Embryonic facial prominence (tissue), 1 donor: Measurements from ENCODE around the gene FGR.
A peak's percentile ranks its signal among the peaks of the same experiment; 100 is the strongest.

Experiments
- DNase-seq: peaks from one replicate; pipeline ENCODE4 v3.0.0-alpha.2; 2016; ENCODE audit errors: extremely low spot score

The FGR gene

DNA sequence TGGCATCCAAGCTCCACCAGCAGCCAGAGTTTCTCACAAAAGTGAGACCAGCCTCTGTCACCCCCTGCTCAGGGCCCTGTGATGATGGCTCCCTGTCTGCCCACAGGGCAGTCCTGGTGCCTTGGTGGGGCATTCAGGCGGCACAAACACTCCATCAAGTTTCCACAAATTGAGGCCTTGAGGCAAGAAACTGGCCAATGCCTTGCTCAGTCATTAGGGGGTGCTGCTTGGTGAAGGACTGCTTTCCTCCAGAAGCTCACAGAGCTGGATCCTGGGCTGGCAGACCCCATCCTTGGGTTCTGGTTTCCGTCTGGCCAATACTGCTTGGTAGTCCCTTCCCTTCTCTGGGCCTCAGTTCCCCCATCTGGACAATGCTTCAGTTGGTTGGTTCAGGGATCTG, 18.5 kb downstream of the FGR start:
- no peak for DNase-seq

DNA sequence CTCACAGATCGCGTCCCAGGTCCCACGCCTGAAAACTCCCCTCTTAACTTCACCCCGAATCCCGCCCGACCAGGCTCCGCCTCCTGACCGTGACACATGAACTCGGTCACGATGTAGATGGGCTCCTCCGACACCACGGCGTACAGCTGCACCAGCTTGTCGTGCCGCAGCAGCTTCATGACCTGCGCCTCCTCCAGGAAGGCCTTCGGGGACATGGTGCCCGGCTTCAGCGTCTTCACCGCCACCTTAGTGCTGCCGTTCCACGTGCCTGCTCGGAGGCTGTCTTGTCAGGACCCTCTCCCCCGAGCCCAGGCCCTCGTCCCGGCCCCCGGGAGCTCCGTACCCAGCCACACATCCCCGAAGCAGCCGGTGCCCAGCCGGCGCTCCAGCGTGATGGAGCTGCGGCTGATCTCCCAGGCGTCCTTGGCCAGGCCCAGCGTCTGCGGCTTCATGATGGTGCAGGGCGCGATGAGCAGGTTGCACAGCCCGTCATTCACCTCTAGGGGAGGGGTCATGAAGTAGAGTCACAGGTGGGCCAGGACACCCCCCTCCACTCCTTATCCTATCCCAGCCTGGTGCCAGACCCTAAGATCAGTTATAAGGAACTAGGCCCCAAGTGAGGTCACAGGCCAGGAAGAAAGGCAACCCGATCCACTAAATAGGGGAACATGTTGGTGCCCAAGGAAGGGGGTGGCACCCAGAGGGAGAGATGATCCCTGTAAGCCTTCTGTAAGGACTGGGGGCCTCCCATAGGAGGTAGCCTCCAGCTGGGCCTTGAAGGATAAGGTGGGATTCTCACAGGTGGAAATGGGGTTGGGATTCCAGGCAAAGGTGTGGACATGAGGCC, 19.4 kb downstream of the FGR start:
- DNase-seq: no peak

DNA sequence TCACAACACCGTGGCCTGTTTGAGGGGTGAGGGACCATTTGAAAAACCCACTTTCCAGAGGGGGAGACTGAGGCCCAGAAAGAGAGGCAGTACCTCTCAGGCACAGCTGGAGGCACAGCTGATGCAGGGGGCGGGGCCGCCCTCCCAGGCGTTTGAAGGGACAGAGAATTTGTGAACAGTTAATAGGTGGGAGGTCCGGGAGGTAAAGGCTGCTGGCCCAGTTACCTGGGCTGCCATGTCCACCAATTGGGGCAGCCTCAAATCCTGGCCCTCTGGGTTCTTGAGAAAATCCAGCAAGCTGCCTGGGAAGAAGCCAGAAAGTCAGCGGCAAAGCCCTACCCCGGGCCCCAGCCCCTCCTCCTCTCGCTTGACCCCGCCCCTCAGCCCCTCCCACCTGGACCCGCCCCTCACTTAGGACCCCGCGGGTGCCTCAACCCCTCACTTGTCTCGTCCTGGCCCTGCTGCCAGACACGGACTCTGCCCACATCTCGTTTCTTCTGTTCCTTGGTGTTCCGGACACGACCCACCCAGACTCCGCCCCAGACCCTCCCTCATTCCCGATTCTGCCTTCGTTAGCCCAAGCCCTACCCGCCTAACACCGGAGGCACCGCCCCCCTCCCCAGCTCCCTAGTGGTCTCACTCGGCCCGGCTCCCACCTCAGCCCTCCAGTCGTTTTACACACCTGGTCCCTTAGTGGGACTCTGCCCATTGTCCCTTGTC, 20.2 kb downstream of the FGR start:
- DNase-seq: no peak

DNA sequence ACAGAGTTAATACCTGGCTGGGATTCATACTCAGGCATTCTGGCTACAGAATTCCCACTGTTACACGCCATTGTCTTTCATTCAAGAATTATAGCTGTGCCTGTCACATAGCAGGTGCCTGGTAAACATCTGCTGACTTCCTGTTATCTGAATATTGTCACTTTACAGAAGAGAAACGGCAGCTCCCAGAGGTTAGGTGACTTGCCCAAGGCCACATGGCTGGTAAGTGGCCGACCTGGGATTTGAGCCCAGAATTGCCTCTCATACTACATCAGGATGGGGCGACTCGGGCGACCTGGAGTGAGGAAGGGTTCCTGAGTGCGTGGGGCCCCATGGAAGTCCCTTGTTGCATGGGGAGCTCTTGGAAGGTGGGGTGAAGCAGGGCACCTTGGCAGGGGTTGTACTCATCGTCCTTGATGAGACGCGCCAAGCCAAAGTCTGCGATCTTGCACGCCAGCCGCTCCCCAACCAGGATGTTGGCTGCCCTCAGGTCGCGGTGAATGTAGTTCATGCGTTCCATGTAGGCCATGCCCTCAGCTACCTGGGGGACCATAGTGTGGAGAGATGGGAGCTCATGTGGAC, 20.9 kb downstream of the FGR start:
- no peak for DNase-seq

DNA sequence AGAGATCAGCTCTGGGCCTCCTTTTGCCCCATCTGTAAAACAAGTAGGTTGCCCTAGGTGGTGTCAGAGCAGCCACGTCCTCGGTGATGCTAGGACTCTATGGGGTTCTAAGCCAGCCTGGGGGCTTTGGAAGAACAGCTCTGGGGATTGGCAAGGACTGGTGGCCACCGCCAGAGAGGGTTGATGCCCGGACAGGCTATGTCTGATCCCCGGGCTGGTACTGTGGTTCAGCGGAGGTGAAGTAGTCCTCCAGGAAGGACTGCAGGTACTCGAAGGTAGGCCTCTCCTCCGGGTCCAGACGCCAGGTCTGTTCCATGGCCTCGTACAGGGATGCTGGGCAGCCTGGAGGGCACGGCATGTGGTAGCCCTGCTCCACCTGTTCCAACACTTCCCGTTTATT, 22.3 kb downstream of the FGR start:
- no peak for DNase-seq

DNA sequence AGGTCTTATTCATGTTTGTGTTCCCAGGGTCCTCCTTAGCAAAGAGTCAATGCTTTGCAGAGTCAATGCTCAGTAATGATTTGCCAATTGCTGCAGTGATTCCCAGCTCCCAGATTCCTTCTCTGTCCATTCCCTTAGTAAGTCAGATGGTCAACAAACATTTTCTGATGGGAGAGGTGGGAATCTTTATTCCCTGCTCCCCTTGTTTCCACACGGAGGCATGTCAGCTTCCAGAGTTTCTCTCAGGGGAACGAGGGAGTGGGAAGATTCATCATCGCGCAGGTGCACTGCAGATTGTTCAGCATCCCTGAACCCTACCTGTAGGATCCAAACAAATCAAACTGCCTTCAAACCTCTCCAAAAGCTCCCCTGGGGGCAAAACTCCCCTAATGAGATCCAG, 23.5 kb downstream of the FGR start:
- no peak for DNase-seq

DNA sequence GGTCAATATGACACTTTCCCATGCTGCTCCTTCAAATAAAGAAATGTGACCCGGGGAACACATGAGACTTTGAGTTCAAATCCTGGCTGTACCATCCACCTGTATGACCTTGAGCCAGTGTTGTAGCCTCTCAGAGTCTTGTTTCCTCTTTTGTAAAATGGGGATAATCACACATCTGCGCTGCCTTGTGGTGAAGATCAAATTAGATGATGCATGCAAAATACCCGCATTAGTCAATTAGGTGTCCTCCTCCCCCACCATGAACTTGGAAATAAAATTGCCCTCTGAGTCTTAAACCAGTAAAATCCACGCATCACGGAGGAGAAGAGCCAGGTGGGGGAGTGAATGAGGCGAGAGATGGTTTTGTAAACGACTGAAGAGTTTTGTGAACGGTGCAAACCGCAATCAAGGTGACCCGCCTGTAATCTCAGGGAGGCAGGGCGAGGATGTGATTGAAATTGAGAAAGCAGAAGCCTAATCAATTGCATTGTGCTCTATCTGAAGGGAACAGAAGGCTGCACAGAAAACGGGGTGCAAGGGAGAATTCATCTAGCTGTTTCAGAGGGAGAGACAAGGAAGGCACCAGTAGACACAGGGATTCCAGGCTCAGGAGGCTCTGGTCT, 25.3 kb downstream of the FGR start:
- no peak for DNase-seq

DNA sequence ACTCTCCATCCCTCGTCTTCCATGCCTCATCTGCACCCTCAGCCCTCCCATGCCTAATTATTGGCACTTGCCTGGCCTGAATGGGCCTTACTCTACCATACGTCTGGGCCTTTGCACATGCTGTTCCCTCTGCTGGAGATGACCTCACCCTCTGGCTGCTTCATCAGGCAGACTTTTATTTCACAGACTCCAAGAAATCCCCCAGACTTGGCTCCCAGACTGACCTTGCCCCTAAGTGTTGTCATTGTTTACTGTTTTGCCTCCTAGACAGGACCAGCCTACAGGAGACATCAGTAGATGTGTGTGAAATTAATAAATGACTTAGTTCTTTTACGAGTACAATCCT, 25.8 kb downstream of the FGR start:
- DNase-seq: no peak

DNA sequence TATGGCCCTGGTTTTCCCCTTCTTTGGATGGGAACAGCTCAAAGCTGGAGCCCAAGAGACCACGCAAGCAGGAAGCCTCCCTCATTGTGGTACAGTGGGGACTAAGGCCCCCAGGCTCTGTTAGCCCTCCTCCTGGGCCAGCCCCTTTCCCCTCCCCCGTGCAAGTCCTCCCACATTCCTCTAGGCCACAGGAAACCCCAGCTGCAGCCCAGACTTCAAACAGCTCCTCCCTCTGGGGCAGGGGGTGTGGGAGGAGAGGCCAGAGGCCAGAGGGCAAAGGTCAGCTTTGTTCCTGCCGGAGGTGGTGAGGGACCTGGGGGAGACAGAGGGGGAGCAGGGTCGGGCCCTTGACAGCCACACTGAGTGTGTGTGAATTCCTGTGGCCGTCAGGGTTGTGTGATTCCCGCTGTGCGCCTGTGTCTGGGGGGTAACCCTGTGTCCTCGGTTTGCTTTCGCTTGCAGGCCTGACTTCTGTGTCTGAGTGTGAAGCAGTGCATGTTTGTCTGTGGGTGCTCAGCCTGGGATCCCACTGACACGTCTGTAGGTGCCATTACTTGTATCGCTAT, 27.7 kb downstream of the FGR start:
- DNase-seq: no peak

DNA sequence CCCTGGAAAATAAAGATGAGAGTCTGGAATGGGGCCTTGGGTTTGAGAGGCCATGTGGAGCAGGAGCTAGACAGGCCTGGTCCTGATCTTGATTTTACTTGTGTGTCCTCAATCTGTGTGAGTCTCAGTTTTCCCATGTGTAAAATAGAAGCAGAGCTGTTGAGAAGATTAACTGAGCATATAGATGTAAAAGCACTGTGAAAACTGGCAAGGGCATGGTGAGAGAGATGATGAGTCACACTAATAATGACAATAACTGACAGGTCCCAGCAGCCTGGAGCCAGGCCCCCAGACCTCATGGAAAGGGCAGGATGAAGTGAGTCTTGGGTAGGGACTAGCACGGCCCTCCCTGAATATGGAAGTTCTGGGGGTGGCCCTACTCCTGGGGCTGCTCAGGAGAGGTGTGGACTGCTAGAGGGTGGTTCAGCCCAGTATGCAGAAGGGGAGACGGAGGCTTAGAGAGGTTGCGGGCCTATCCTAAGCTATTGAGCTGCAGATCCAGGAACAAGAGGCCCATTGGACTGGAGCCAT, 28.2 kb downstream of the FGR start:
- DNase-seq: no peak

DNA sequence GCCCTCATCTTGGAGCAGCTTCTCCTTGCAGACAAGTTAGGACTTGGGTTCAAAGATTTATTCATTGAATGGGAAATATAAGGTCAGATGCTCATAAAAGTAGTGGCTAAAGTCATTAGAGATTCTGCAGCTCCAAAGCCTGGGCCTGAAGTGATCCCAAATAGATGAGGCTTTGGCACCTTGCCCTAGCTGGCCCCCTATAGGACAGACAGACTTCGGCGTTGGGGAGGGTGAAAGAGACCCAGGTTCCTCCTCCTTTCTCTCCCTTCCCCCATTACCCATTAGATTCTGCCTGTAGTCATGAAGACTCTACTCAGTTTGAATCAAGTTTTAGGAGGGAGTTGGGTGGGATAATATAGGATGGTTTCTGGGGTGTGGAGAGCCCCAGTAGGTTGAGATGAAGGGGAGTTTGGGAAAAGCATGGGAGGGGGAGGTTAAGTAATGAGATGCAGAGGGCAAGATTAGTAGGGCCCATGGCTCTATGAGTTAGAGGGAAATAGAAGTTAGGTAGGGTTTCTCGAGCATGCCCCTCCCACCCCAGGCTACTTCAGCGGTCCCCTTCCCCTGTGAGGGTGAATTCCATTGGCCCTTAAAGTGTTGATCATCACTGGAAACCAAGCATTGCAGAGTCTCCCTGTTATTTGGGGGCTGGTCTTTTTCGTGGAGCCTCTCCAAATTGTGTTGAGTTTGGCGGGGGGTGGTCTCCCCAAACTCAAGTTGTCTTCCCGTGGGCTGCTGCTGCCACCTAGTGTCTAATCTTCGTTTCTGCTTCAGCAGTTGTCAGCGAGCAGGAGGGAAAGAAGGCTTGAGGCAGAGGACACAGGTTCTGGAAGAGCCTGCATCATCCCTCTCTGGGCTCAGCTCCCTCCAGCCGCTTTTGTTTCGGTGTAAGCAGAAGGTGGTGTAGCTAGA, 28.9 kb downstream of the FGR start:
- no peak for DNase-seq

DNA sequence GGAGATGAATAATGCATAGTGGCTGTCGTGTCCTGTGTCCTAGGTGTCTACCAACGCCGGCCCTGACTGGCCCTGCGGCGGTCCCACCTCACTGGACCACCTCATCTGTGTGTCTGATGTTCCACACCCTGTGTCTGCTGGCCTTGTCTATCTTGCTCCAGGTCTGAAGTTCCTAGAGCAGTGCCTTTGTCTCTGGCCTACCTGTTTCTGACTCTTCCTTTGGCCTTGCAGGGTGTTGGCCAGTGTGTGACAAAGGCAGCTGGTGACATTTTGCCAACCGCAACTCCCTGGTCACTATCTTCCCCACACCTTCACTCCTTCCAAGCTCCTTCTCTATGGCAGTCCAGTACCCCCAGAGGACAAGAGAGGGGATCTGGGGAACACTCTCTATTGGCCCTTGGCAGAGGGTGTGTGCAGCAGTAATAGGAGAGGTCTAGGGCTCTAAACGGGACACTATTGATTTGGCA, 29.7 kb downstream of the FGR start:
- no peak for DNase-seq

DNA sequence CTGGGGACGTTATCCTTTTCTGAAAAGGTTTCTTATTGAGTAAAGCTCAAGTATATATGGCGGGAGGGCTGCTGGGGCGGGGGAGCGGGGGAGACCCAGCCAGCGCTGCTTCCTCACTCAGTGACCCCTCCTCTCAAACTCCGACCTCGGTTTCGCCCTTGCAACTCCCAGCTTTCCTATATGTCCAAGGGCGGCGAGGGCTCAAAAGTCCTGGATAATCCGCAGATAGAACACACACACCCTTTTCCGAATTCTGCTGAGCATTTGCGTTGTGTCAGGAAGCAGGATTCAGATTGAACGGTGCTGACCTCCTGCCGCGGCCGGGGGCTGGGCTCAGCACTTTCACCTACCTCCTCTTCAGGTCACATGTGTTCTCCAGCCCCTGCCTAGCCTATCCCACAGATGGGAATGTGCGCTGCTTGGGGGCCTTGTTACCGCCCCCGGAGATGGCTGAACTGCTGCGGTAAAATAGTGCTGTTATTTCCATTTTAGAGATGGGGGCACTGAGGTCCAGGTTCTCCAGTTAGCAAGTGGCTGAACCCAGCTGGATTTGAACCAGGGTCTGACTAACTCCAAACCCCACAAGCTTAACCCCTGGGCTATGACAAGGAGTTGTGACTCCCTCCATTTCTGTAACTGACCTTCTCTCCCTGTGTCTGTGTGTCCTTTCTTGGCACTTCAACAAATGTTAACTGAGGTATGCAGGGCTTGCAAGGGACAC, 30.2 kb downstream of the FGR start:
- DNase-seq: no peak

DNA sequence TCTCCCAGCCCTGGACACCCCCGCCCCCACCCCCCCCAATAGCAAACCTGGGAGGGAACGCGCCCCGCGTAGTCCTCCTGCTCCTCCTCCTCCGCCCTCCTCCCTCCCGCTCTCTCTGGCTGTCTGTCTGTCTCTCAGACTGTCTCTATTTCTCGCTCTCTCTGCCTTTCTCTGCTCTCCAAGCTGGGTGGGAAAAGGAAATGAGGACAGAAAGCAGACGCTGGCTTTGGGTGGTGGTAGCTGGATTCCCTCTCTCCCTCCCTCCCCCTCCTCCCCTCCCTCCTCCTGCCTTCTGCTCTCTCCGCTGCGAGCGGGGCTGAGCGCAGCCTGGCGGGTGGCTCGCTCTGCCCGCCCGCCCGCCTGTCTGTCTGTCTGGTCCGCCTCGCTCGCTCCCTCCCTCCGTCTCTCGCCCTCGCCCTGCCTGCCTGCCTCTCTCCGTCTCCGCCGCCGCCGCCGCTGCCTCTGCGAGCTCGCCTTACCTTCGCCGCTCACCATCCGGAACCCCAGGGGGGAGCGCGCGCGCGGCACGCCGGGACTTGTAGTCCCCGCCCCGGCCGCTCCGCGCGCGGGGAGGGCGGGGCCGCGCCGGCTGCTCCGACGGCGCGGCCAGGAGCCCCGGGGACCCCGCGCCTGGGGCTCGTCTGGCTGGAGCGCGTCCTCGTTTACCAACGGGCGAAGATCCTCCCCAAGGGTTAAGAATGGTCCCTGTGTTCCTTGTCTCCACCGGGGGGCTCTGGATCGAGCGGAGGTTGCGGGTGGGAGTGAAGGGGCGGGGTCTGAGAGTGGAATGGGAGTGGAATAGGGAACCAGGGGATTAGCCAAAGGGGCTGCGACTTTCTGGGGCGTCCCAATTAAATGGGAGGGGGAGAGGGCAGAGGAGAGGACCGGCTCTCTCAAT, 31.1 kb downstream of the FGR start, which contains the start of gene AHDC1:
AHDC1 (minus strand) TSS at position 464 of the 898 bp plus-strand sequence. CDS start 52,029 bp downstream, outside the sequence.
- peak; percentile 52 for DNase-seq

DNA sequence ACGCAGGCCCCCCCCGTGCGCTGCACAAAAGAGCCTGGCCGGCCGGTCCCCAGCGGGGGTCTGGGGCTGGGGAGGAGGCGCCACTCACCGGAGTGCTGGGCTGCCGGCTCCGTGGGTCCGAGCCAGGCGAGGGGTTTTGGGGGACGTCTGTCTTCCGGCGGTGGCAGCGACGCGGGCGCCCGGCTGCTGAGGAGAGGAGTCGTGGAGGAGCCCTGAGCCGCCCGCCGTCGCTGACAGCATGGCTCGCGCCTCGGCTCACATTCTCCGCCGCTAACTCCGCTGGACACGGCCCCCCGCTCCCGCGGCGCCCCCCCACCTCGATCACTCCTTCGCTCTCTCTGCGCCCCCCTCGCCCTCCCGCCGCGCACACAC, 31.7 kb downstream of the FGR start:
- DNase-seq: no peak

DNA sequence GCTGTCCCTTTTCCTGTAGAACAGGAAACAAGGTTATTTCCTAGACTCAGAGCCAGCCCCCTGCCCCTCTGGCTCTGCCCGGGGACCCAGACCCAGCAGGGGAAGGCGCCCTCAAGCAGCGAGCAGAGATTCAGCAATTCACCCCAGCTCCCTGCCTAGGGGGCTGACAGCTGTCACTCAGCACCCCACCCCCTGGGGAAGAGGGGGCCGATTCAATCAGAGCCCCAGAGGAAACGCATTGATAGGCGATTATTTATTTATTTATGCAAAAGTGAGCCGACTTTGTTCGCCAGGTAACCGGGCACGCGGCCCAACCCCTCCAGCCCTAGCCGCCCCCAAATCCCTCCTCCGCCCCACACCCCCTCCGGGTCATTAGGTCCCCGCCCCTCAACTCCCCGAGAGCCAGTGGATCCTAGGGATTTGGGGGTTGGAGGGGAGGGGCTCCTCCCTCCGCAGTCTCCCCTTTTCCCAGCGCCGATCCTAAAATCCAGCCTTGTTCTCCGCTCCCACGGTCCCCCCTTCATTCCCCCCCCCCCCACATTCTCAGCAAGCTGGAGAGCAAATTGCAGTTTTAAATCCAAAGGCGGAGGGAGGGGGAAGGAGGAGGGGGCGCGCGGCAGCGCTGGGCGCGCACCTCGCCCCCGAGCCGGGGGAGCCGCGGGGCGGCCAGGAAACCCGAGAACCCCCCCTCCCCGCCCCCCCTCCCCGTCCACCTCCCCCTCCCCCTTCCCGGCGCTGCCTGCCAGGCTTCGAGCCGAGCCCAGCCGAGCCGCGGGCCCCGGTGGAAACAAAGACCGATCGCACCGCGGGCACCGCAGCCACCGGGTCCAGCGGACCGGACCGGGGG, 32.3 kb downstream of the FGR start:
- DNase-seq: no peak

DNA sequence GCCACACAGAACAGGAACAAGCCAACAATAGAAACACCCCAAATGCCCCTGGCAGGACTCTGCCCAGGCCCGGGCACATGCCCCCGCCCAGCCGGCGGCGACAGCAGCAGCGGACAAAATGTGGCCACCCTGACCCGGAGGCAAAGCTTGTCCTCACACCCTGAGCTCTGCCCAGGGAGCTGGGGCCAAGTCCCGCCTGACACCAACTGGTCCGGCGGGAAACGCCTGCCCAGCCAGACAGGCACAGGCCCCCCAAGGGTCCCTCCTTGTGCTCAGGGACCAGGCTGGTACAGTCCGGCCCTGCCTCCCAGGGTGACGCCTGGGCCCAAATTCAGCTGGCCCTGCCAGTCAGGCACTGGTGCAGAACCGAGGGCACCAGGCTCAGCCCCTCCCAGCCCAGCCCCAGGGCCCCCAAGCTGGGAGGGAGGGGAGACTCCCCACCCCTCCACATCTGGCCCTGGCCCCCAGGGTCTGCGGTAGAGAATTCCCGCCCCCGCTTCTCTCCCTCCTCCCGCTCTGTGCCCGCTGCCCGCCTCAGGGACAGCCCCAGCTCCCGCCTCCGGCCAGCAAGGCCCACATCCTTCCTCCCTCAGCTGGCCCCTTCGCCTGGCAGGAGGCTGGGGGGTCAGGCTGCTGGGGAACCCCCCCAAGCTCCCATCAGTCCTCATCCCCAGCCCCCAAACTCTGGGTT, 33.1 kb downstream of the FGR start:
- DNase-seq: no peak
